OCI-LY3 (cell line): ENCODE results near the gene JAZF1.

Source experiments
- CTCF ChIP-seq: fragments of 200-600, 300-600 bp; sonication (generic); IDR thresholded peaks from 2 replicates; pipeline ENCODE4 v1.5.1; 2014; ENCODE audit warnings: antibody characterized with exemption, low read length, low read depth
- EZH2phosphoT487 ChIP-seq: fragments of 200-600 bp; shearing (Covaris generic); IDR thresholded peaks from 2 replicates; pipeline ENCODE4 v1.6.1; 2018; ENCODE audit warnings: antibody characterized with exemption, mixed run types, low read depth

GRCh38 chr7:27840760-27841364 lies 339.7 kb downstream of the JAZF1 start:
- TF ChIP-seq CTCF (no peak), EZH2phosphoT487 (no peak)
